GM12801 (cell line): ENCODE results near the gene SLC35F1.

Source experiments
- TF ChIP-seq, protein P1 (sequence below): IDR thresholded peaks from one replicate; pipeline ENCODE4 v1.5.1; 2011; ENCODE audit warnings: control low read depth; ENCODE audit not compliant: insufficient read length; ENCODE audit errors: extremely low read depth

SLC35F1 gene

DNA sequence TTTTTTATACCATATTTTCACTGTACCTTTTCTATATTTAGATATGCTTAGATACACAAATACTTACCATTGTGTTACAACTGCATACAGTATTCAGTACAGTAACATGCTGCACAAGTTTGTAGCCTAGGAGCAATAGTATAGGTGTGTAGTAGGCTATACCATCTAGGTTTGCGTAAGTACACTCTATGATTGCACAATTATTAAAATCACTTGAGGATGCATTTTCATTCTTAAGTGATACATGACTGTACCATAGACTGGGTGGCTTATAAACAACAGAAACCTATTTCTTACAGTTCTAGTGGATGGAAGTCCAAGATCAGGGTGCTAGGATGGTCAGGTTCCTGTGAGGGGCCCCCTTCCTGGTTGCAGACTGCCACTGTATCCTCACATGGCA lies 234.1 kb downstream of the SLC35F1 start:
- TF ChIP-seq, protein P1, sequence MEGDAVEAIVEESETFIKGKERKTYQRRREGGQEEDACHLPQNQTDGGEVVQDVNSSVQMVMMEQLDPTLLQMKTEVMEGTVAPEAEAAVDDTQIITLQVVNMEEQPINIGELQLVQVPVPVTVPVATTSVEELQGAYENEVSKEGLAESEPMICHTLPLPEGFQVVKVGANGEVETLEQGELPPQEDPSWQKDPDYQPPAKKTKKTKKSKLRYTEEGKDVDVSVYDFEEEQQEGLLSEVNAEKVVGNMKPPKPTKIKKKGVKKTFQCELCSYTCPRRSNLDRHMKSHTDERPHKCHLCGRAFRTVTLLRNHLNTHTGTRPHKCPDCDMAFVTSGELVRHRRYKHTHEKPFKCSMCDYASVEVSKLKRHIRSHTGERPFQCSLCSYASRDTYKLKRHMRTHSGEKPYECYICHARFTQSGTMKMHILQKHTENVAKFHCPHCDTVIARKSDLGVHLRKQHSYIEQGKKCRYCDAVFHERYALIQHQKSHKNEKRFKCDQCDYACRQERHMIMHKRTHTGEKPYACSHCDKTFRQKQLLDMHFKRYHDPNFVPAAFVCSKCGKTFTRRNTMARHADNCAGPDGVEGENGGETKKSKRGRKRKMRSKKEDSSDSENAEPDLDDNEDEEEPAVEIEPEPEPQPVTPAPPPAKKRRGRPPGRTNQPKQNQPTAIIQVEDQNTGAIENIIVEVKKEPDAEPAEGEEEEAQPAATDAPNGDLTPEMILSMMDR, result no peak

DNA sequence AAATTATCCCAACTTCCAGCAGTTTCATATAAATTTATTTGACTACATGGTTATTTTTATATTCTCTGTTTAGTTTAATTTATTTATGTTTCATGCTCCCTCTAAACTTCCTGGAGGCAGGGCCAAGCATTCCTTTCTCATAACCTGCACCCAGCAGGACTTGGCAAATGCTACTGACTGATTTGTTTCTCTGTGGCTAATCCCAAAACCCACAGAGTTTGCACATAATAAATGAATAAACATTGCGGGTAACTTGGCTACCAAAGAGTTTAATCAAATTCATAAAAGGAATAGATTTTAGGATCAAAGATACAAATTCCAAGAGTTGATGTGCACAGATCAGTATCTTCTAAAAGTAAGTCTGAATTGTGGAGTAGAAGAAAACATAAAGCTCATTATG lies 239.5 kb downstream of the SLC35F1 start:
- TF ChIP-seq, protein P1, result no peak

DNA sequence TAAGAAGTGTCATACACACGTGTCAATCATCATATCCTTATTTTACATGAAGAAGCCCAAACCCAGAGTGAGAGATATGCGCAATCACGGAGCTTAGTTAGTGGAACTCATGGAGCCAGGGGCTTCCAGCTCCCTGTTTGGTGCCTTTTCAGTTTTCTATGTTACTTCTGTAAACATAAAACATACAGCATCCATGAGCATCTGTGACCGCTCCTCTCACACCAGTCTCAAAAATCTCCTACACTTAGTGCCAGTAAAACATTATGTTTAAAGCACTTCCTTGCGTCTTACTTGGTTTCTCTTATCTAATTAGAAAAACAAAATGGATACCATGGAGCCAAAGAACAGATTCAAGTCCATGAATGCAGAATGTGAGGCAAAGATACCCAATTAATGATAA lies 240.4 kb downstream of the SLC35F1 start:
- TF ChIP-seq, protein P1, result no peak

DNA sequence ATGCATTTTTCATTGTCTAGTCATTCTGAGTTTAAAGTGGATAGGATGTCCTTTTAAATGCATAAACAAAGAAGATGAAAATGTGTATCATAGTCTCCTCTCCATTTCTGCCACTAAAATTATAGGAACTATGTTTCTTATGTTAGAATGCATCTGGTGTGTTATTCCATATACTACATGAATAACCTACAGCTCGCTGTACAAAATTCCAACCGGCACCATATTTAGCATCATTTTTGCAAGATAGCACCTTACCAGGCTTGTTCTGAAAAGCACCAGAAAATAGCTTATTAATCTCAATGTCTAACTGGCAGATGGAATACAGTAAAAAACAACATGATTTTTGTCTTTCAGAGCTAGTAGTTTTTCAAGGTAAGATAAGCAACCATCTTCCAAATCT lies 241.5 kb downstream of the SLC35F1 start:
- TF ChIP-seq, protein P1, result no peak

DNA sequence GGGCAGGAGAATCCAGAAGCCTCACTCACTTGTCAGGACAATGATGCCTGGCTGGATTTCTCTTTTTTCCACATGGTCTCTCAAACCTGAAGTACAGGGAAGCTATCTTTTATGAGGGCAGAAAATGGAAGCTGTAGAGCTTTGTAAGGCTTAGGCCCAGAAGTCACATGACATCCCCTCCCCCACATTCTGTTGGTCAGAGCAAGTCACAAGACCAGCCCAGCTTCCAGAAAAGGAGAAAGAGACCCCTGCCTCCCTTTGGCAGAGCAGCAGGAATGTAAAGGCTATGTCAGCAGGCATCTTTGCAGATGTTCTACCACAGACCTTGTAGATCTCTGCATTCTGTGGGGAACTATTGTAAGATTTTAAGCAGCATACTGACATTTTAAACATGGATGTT lies 245.5 kb downstream of the SLC35F1 start:
- TF ChIP-seq, protein P1, result no peak

DNA sequence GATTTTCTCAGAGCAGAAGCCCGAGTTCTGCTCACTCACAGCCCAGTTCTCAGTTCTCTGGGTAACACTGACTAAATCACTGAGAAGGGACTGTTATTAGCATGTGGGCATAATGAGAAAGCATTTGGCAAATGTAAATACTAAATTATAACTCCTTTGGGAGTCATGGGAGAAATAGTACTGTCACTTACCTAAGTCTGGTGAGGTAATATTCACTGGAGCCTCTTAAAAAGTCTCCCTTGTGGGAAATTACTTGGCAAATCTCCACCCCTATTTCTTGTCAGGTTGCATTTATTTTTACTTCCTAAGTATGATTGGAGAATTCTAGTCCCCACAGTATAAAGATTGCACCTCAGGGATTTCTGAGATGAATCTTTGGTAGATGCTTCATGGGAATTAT lies 254.3 kb downstream of the SLC35F1 start:
- TF ChIP-seq, protein P1, result no peak

DNA sequence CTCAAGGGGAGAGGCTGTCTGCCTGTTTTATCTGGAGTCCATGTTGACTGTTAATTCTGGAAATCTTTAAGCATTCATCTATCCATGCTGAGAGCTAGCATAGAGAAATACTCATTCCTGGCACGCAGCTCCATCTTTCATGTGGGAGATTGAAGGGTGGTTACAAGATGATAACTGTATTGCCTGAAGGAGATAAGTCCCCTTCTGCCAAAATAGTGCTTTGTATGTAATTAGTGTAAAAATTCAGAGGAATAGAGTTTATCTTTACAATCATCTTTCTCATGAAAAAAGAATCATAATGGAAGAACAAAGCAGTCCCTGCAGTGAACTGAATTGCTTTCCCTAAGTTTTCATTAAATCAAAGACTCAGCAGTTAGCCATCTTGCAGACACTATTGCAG lies 256.5 kb downstream of the SLC35F1 start:
- TF ChIP-seq, protein P1, result no peak

DNA sequence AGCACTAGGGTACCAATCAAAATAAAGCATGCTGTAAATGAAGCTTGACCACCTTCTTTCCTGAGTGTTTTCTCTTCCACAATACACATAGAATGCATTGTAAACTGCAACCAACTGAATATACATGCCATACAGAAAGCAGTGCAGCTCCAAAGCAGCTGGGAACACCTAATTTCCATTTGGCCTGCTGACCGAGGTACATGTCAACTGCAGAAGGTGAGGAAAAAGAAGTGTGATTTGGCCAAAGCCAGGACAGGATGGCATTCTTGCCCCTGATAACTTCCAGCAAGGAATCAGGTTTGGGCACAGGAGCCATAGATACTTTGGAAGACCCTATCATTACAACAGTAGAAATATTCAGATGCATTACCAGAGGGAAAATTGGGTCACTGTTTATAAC lies 258.4 kb downstream of the SLC35F1 start:
- TF ChIP-seq, protein P1, result no peak
